ENCODE results near the gene TFIP11.

TFIP11 gene

GRCh38 chr22:26524870-26525269 is 12.6 kb upstream of the TFIP11 start:
- no peak for TF ChIP-seq CTCF (IDR thresholded peaks at IDR 0.05; ENCODE audit: low read depth, low read length, missing control alignments)
- no peak for DNase-seq (ENCODE audit: low read depth)
- no peak overlapping the region for H3K4me3 ChIP-seq (ENCODE audit: low read depth, low read length)

GRCh38 chr22:26522592-26522991 is 10.3 kb upstream of the TFIP11 start:
- no peak for TF ChIP-seq CTCF (IDR thresholded peaks at IDR 0.05; ENCODE audit: low read depth, low read length, missing control alignments)
- no peak overlapping the region for H3K4me3 ChIP-seq (ENCODE audit: low read depth, low read length)
- no peak for DNase-seq (ENCODE audit: low read depth)

- DNase-seq (ENCODE audit: low read depth), result no peak
- H3K4me3 ChIP-seq (ENCODE audit: low read depth, low read length), result no peak overlapping the region
- TF ChIP-seq CTCF (IDR thresholded peaks at IDR 0.05; ENCODE audit: low read depth, low read length, missing control alignments), result no peak
Observed at GRCh38 chr22:26522012-26522411, 9.7 kb upstream of the TFIP11 start.

- TF ChIP-seq CTCF (IDR thresholded peaks at IDR 0.05; ENCODE audit: low read depth, low read length, missing control alignments), result no peak
- H3K4me3 ChIP-seq (ENCODE audit: low read depth, low read length), result no peak overlapping the region
- DNase-seq (ENCODE audit: low read depth), result no peak
Observed at GRCh38 chr22:26517429-26517828, 5.2 kb upstream of the TFIP11 start.

GRCh38 chr22:26516503-26516902 is 4.2 kb upstream of the TFIP11 start:
- no peak for TF ChIP-seq CTCF (IDR thresholded peaks at IDR 0.05; ENCODE audit: low read depth, low read length, missing control alignments)
- no peak for DNase-seq (ENCODE audit: low read depth)
- no peak overlapping the region for H3K4me3 ChIP-seq (ENCODE audit: low read depth, low read length)

- H3K4me3 ChIP-seq (ENCODE audit: low read depth, low read length), result no peak overlapping the region
- TF ChIP-seq CTCF (IDR thresholded peaks at IDR 0.05; ENCODE audit: low read depth, low read length, missing control alignments), result no peak
- no peak for DNase-seq (ENCODE audit: low read depth)
Observed at GRCh38 chr22:26515931-26516330, 3.7 kb upstream of the TFIP11 start.

- TF ChIP-seq CTCF (IDR thresholded peaks at IDR 0.05; ENCODE audit: low read depth, low read length, missing control alignments), result no peak
- H3K4me3 ChIP-seq (ENCODE audit: low read depth, low read length), result no peak overlapping the region
- DNase-seq (ENCODE audit: low read depth), result no peak
Observed at GRCh38 chr22:26514419-26515161, 2.3 kb upstream of the TFIP11 start.

Measured in GM12864 (cell line).